ENCODE measurements around the gene FAM163B. TPM values are rescaled to one million over a fixed set of nuclear protein-coding genes. Genes with fewer than 3 reads are reported as not detected.

Gene FAM163B
- total RNA-seq, 2 experiments from 2014 or later: not detected

DNA sequence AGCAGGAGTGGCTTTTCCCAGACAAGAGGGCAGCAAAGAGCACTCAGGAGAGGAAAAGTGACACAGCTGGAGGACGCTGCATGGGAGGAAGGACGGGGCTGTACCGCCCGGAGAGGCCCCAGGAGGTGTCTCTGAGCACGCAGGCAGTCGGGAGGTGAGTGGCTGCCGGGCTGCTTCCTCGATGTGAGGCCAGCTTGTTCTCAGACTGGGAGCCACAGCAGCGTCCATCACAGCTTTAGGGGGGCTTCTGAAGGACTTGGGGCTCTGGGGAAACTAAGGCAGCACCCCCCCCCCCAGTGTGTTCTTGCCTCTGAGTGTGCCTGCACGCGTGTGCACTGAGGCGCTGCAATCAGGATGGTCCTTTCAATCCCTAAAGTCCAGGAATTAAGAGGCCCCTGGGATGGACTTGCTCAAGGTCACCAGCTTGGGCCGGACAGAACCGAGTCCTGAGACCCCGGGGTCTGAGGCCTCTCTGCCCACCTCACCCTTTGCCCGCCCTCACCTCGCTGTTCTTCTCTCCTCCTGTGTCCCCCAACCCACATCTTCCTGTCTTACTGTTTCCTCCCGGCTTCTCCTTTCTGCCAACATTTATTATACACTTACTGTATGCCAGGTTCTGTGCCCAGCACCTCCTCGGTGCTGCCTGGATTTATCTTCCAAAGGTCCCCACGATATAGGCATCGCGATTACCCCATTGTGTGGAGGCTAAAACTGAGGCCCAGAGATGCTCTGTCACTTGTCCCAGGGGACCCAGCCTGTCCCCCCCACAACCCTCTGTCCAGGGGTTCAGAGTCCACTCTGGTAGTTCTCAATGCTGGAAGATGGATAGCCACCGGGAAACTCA is 32.9 kb downstream of the FAM163B start:
- DNase-seq: no peak
- Mint-ChIP-seq H3K36me3 (ENCODE audit: low read depth) (no peaks in the 10 kb centered on the region), H3K27me3 (peaks cover 21% of the 10 kb centered on the region), H3K4me1 (no peaks in the 10 kb centered on the region), H3K27ac (no peak overlapping the region), H3K4me3 (no peak overlapping the region), H3K9me3 (no peaks in the 10 kb centered on the region)
- ChIA-PET POLR2A (no interaction called here), CTCF (no interaction called here)

DNA sequence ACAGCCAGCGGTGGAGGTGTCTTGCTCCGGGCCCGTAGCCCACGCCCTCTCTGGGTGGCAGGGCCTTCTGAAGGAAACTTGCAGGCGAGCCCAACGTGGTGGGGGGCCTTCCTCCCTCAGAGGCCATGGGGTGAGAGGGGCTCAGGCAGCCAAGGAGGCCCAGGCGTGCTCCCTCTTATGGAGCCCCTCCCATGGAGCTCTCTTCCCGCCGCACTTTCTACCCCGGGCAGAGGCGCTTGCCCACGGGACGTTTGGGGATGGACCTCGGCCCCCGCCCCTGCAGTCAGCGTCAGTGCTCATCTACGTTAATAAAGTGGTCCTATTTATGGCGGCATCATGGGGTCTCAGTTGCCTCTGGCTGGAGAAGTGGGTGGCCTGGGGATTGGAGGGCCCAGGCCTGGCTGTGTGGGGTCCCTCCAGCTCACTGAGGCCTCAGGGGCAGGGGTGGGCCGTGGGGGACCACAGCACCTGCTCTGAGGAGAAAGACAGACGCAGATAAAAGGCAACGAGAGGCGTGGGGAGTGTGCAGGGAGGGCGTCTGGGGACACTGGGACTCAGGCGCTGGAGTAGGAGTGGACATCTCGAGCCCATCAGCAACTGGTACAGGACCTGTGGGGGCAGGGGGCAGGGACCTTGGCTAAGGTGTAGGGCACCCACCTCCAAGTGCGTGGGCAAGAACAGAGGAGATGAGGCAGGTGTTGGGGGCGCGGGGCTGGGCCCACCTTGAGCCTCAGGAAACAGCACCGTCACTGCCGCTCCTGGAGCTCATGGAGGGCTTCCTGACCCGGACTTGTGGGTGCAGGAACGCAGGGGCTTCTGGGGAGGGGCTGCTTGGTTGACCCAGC is 33.8 kb downstream of the FAM163B start:
- no peaks in the 10 kb centered on the region for H3K4me1 Mint-ChIP-seq
- H3K4me3 Mint-ChIP-seq: no peak overlapping the region
- ChIA-PET POLR2A (no interaction called here), CTCF (no interaction called here)
- no peaks in the 10 kb centered on the region for H3K9me3 Mint-ChIP-seq
- H3K27me3 Mint-ChIP-seq: peaks cover 17% of the 10 kb centered on the region
- no peak for DNase-seq
- H3K27ac Mint-ChIP-seq: no peak overlapping the region
- no peaks in the 10 kb centered on the region for H3K36me3 Mint-ChIP-seq (ENCODE audit: low read depth)

DNA sequence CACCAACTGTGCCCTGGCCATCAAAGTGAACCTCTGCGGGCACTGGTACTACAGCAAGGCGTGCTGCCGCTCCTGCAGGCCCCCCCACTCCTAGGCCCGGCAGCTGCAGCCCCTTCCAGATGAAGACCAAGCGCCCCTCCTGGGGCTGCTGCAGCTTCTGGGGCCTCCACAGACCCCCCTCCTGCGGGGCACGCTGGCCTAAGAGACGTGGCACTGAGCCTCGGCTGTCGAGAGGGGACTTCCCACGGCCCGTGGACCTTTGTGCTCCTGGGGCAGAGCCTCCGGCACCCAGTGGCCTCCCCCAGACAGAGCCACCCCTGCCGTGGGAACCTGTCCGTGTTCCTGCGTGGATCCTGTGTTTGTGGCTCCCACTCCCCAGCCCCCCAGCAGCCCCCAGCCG is 34.4 kb downstream of the FAM163B start:
- CTCF ChIA-PET: no interaction called here

DNA sequence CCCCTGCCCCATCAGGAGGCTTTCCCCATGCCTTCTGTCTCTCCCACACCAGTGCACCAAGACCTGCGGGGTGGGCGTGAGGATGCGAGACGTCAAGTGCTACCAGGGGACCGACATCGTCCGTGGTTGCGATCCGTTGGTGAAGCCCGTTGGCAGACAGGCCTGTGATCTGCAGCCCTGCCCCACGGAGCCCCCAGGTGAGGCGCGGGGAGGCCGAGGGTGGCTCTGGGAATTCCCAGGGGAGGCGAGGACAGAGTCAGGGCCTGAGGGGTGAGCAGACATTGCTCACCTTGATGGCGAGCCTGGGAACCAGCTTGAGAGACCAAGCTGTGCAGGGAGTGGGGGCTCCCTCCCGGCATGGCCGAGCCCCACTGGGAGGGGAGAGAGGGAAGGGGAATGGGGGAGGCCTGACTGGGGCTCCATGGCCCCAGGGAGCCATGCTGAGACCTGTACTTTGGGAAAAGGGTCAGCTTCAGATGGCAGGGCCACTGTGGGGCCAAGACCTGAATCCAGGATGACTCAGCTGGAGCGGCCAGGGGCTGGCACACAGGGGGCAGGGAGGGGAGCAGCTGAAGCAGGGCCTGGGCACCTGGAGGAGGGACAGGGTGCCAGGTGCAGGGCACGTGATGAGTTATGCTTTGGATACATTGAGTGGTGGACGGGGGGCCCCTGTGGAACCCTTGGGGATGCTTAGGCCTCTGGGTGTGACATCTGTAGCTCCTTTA is 35.2 kb downstream of the FAM163B start:
- H3K27ac Mint-ChIP-seq: no peak overlapping the region
- POLR2A ChIA-PET: no interaction called here
- no peaks in the 10 kb centered on the region for H3K4me1 Mint-ChIP-seq
- CTCF ChIA-PET: no interaction called here
- H3K27me3 Mint-ChIP-seq: peaks cover 10% of the 10 kb centered on the region
- H3K4me3 Mint-ChIP-seq: no peak overlapping the region
- H3K9me3 Mint-ChIP-seq: no peaks in the 10 kb centered on the region
- no peak for DNase-seq
- H3K36me3 Mint-ChIP-seq (ENCODE audit: low read depth): no peaks in the 10 kb centered on the region

More for the DNA sequence above, 34.4 kb downstream of the FAM163B start:
- POLR2A ChIA-PET: no interaction called here
- Mint-ChIP-seq H3K4me1 (no peaks in the 10 kb centered on the region), H3K4me3 (no peak overlapping the region), H3K27me3 (peaks cover 14% of the 10 kb centered on the region), H3K36me3 (ENCODE audit: low read depth) (no peaks in the 10 kb centered on the region), H3K27ac (no peak overlapping the region), H3K9me3 (no peaks in the 10 kb centered on the region)
- DNase-seq: no peak

GRCh38 chr9:133572821-133573361 is 36.3 kb downstream of the FAM163B start:
- CTCF ChIA-PET: no interaction called here
- H3K27me3 Mint-ChIP-seq: peaks cover 6% of the 10 kb centered on the region
- H3K36me3 Mint-ChIP-seq (ENCODE audit: low read depth): no peaks in the 10 kb centered on the region
- POLR2A ChIA-PET: no interaction called here
- no peak overlapping the region for H3K4me3 Mint-ChIP-seq
- H3K27ac Mint-ChIP-seq: no peak overlapping the region
- no peaks in the 10 kb centered on the region for H3K9me3 Mint-ChIP-seq
- DNase-seq: no peak
- no peaks in the 10 kb centered on the region for H3K4me1 Mint-ChIP-seq

- Mint-ChIP-seq H3K36me3 (ENCODE audit: low read depth) (no peaks in the 10 kb centered on the region), H3K27me3 (peaks cover 6% of the 10 kb centered on the region), H3K9me3 (no peaks in the 10 kb centered on the region), H3K4me1 (no peaks in the 10 kb centered on the region), H3K27ac (no peak overlapping the region), H3K4me3 (no peak overlapping the region)
- ChIA-PET POLR2A (no interaction called here), CTCF (no interaction called here)
- DNase-seq: no peak
These were observed 37.1 kb downstream of the FAM163B start for GRCh38 chr9:133571896-133572595.

DNA sequence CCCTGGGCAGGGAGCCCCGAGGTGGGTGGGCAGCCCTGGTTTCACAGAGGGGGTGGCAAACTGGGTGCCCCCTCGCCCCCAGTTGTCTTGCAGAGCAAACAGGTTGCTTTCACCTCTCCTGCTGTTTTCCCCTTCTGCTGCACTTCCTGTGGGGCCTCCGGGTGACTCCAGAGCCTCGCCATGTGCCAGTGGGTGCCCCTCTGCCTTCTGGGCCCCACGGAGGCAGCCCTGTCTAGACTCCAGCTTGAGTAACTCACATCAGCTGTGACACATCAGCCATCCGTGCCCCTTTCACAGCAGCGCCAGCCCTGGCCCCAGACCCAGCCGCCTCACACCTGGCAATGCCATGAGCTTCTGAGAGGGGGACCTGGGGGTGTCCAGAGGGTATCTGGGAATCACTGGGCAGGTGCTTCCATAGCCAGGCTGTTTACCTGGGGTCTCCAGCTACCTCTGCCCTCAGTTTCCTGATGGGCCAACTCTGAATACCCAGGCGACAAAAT is 37.7 kb downstream of the FAM163B start:
- DNase-seq: no peak
- Mint-ChIP-seq H3K27me3 (peaks cover under 1% of the 10 kb centered on the region), H3K27ac (no peak overlapping the region), H3K9me3 (no peaks in the 10 kb centered on the region), H3K4me1 (no peaks in the 10 kb centered on the region), H3K4me3 (no peak overlapping the region), H3K36me3 (ENCODE audit: low read depth) (no peaks in the 10 kb centered on the region)
- CTCF ChIA-PET: no interaction called here
- POLR2A ChIA-PET: no interaction called here

- no peak overlapping the region for H3K4me3 Mint-ChIP-seq
- no peaks in the 10 kb centered on the region for H3K27me3 Mint-ChIP-seq
- H3K36me3 Mint-ChIP-seq (ENCODE audit: low read depth): no peaks in the 10 kb centered on the region
- H3K4me1 Mint-ChIP-seq: no peaks in the 10 kb centered on the region
- H3K27ac Mint-ChIP-seq: no peak overlapping the region
- ChIA-PET POLR2A (no interaction called here), CTCF (no interaction called here)
- DNase-seq: no peak
- no peaks in the 10 kb centered on the region for H3K9me3 Mint-ChIP-seq
These were observed 38.5 kb downstream of the FAM163B start for GRCh38 chr9:133570691-133571080.

DNA sequence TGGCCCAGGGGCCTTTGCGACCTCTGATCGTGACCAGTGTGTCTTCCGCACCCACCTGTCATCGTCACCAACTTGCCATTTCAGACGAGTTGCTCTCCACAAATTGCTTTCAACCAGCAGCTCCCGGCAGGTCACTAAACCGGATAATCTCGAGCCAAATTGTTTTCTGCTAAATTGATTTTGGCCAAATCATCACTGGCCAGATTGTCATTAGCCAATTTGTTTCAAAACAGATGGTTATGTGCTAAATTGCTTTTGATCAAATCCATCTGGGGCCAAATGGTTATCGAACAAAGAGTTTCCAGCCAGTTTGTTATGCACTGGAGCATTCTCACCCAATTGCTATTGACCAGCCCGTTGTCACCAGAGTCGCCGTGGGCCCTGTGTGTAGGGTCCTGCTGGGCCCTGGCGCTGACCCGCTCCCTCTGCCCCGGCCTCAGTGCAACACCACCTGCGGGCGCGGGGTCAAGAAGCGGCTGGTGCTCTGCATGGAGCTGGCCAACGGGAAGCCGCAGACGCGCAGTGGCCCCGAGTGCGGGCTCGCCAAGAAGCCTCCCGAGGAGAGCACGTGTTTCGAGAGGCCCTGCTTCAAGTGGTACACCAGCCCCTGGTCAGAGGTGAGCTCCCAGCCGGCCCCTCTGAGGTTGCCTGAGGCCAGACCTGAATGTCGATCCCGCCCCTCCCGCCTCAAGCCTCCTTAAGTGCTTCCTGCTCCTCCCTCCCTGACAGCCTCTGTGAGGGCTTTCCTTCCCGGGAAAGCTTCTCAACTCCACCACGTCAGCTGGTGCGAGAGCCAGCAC is 39.1 kb downstream of the FAM163B start:
- Mint-ChIP-seq H3K4me3 (no peak overlapping the region), H3K4me1 (no peaks in the 10 kb centered on the region)
- POLR2A ChIA-PET: no interaction called here

DNA sequence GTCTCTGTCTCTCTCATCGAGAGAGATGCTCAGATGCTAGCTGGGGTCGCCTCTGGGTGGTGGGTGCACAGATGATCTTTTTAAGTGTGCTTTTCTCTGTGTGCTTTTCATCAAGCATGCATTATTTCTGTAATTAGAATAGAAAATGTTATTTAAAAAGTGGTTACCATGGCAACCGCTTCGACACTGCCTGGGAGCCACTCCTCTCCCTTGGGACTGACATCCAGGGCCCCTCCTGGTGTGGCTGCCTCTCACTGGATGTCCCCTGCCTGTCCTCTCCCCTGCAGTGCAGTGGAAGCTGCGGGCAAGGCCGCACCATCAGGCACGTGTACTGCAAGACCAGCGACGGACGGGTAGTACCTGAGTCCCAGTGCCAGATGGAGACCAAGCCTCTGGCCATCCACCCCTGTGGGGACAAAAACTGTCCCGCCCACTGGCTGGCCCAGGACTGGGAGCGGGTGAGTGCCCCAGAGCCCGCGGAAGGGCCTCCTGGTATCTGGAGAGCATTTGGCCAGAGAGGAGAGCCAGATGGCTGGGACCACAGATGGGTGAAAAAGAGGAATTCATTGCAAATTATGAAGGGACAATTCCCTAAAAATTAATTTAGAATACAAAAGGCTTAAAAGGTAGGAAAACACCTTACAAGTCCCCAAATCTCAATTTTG is 39.9 kb downstream of the FAM163B start:
- no peaks in the 10 kb centered on the region for H3K4me1 Mint-ChIP-seq
- H3K36me3 Mint-ChIP-seq (ENCODE audit: low read depth): no peaks in the 10 kb centered on the region
- H3K4me3 Mint-ChIP-seq: no peak overlapping the region
- ChIA-PET CTCF (no interaction called here), POLR2A (no interaction called here)
- no peaks in the 10 kb centered on the region for H3K27me3 Mint-ChIP-seq
- H3K27ac Mint-ChIP-seq: no peak overlapping the region
- no peak for DNase-seq
- no peaks in the 10 kb centered on the region for H3K9me3 Mint-ChIP-seq

More for the DNA sequence above, 39.1 kb downstream of the FAM163B start:
- CTCF ChIA-PET: no interaction called here
- no peaks in the 10 kb centered on the region for H3K36me3 Mint-ChIP-seq (ENCODE audit: low read depth)
- H3K9me3 Mint-ChIP-seq: no peaks in the 10 kb centered on the region
- no peak overlapping the region for H3K27ac Mint-ChIP-seq
- no peak for DNase-seq
- H3K27me3 Mint-ChIP-seq: no peaks in the 10 kb centered on the region

- Mint-ChIP-seq H3K4me3 (no peak overlapping the region), H3K27ac (no peak overlapping the region), H3K9me3 (no peaks in the 10 kb centered on the region), H3K36me3 (ENCODE audit: low read depth) (no peaks in the 10 kb centered on the region), H3K27me3 (no peaks in the 10 kb centered on the region), H3K4me1 (no peaks in the 10 kb centered on the region)
- no peak for DNase-seq
- ChIA-PET CTCF (no interaction called here), POLR2A (no interaction called here)
These were observed 41.0 kb downstream of the FAM163B start for GRCh38 chr9:133568186-133568585.

DNA sequence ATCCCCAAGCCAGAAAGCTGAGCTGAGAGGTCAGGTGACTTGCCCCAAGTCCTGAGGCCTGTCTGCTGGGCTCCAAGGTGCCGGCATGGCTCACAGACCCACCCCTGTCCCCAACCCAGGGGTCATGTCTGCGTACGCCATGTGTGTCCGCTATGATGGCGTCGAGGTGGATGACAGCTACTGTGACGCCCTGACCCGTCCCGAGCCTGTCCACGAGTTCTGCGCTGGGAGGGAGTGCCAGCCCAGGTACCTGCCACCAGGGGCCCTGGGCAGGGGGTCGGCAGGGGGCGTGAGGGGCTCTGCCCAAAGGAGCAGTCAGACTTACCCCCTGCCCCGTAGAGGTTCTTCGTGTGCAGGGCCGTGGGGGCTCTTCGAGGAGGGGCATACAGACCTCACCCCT is 42.4 kb downstream of the FAM163B start:
- H3K36me3 Mint-ChIP-seq (ENCODE audit: low read depth): no peaks in the 10 kb centered on the region
- CTCF ChIA-PET: no interaction called here

More for the DNA sequence above, 42.4 kb downstream of the FAM163B start:
- POLR2A ChIA-PET: no interaction called here
- H3K9me3 Mint-ChIP-seq: no peaks in the 10 kb centered on the region
- DNase-seq: no peak
- H3K27ac Mint-ChIP-seq: no peak overlapping the region
- no peaks in the 10 kb centered on the region for H3K27me3 Mint-ChIP-seq
- no peak overlapping the region for H3K4me3 Mint-ChIP-seq
- no peaks in the 10 kb centered on the region for H3K4me1 Mint-ChIP-seq
